Measurements from ENCODE around the gene SRPK2.

The SRPK2 gene

GRCh38 chr7:105189859-105190492 lies 198.7 kb downstream of the SRPK2 start:
- CTCF ChIA-PET, result no interaction called here
- no peaks in the 10 kb centered on the region for H3K9me3 ChIP-seq (ENCODE audit: control extremely low read depth in 1 of 5, control insufficient read depth in 4 of 5, insufficient read depth in 2 of 5, low read depth in 1 of 5, low read length in 4 of 5)
- over 99% methylated on average over 8 of the region's 8 CpGs for WGBS (ENCODE audit: insufficient coverage)
- no peaks in the 10 kb centered on the region for H3K4me1 ChIP-seq (ENCODE audit: control extremely low read depth in 1 of 4, control insufficient read depth in 4 of 4, insufficient read depth in 4 of 4, low read length in 3 of 4)
- H3K27ac ChIP-seq (ENCODE audit: insufficient read depth in 1 of 2, low read depth in 1 of 2, low read length in 2 of 2, poor library complexity in 1 of 2, severe bottlenecking in 2 of 2), result no peak overlapping the region
- H3K36me3 ChIP-seq (ENCODE audit: control insufficient read depth in 4 of 4, insufficient read depth in 4 of 4, low read length in 3 of 4), result peaks cover 0 to 4% (median 1%) of the 10 kb centered on the region in 4 experiments
- no peaks in the 10 kb centered on the region for H3K27me3 ChIP-seq (replicated peaks in 2 of 5; ENCODE audit: control insufficient read depth in 4 of 5, insufficient read depth in 5 of 5, low read length in 4 of 5)
- no peak for DNase-seq
- H3K4me3 ChIP-seq (ENCODE audit: control insufficient read depth in 1 of 7, extremely low read depth in 1 of 7, insufficient read depth in 4 of 7, low read depth in 2 of 7, low read length in 6 of 7), result no peak overlapping the region
- POLR2A ChIA-PET, result no interaction called here

- no peaks in the 10 kb centered on the region for H3K4me1 ChIP-seq (ENCODE audit: control extremely low read depth in 1 of 4, control insufficient read depth in 4 of 4, insufficient read depth in 4 of 4, low read length in 3 of 4)
- no peaks in the 10 kb centered on the region for H3K9me3 ChIP-seq (ENCODE audit: control extremely low read depth in 1 of 5, control insufficient read depth in 4 of 5, insufficient read depth in 2 of 5, low read depth in 1 of 5, low read length in 4 of 5)
- H3K27me3 ChIP-seq (replicated peaks in 2 of 5; ENCODE audit: control insufficient read depth in 4 of 5, insufficient read depth in 5 of 5, low read length in 4 of 5), result no peaks in the 10 kb centered on the region
- ChIA-PET CTCF (interaction anchor here (1.5 kb wide), 1 partner anchor 157 kb away, joined by 3 read pairs; no protein-coding TSS in a partner anchor), POLR2A (no interaction called here)
- DNase-seq, result no peak
- peaks cover 0 to 4% (median 0%) of the 10 kb centered on the region in 4 experiments for H3K36me3 ChIP-seq (ENCODE audit: control insufficient read depth in 4 of 4, insufficient read depth in 4 of 4, low read length in 3 of 4)
- H3K27ac ChIP-seq (ENCODE audit: insufficient read depth in 1 of 2, low read depth in 1 of 2, low read length in 2 of 2, poor library complexity in 1 of 2, severe bottlenecking in 2 of 2), result no peak overlapping the region
- H3K4me3 ChIP-seq (ENCODE audit: control insufficient read depth in 1 of 7, extremely low read depth in 1 of 7, insufficient read depth in 4 of 7, low read depth in 2 of 7, low read length in 6 of 7), result no peak overlapping the region
These were observed 200.5 kb downstream of the SRPK2 start for GRCh38 chr7:105188201-105188600.

DNA sequence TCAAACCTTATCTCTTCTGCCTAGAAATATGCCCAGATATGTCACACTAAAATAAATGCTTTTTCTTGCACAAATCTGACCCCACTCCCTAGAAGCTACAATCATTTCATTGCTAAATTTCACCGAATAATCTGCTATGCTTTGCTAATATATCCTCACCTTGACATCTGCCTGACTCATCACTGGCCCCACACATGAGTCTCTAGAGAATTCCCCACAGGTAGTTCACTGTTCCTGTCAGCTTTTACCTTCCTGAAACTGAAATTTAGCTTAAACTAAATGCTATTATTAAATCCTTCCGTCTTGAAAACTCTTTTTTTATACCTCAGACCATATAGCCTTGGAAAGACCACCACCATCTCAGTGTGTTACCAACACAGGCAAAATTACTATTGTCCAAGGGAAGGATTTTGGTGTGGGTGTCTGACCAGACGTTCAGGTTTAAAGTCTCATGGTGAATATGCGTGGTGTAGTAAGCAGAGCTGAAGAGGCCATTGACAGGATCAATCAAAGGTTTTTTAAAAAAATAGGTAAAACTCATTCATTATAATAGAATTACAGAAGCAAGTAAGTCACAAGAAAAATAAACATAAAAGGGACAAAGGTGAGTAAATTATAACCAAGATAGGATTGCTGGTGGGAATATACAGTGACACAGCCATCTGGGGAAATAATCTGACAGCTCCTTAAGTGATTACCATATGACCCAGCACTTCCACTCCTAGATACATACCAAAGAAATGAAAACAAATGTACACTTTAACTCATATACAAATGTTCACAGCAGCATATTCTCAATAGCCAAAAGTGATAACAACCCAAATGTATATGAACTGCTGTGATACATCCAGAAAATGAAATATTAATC lies 201.2 kb downstream of the SRPK2 start:
- Histone ChIP-seq H3K27me3 (replicated peaks in 2 of 5; ENCODE audit: control insufficient read depth in 4 of 5, insufficient read depth in 5 of 5, low read length in 4 of 5) (no peaks in the 10 kb centered on the region), H3K27ac (ENCODE audit: insufficient read depth in 1 of 2, low read depth in 1 of 2, low read length in 2 of 2, poor library complexity in 1 of 2, severe bottlenecking in 2 of 2) (no peak overlapping the region), H3K4me1 (ENCODE audit: control extremely low read depth in 1 of 4, control insufficient read depth in 4 of 4, insufficient read depth in 4 of 4, low read length in 3 of 4) (no peaks in the 10 kb centered on the region), H3K9me3 (ENCODE audit: control extremely low read depth in 1 of 5, control insufficient read depth in 4 of 5, insufficient read depth in 2 of 5, low read depth in 1 of 5, low read length in 4 of 5) (no peaks in the 10 kb centered on the region), H3K36me3 (ENCODE audit: control insufficient read depth in 4 of 4, insufficient read depth in 4 of 4, low read length in 3 of 4) (peaks cover 0 to 4% (median 0%) of the 10 kb centered on the region in 4 experiments), H3K4me3 (ENCODE audit: control insufficient read depth in 1 of 7, extremely low read depth in 1 of 7, insufficient read depth in 4 of 7, low read depth in 2 of 7, low read length in 6 of 7) (no peak overlapping the region)
- ChIA-PET POLR2A (no interaction called here), CTCF (interaction anchor here (1.5 kb wide), 1 partner anchor 158 kb away, joined by 3 read pairs; no protein-coding TSS in a partner anchor)
- WGBS (ENCODE audit: insufficient coverage), result 100% methylated on average over 2 of the region's 4 CpGs
- DNase-seq, result no peak

GRCh38 chr7:105185290-105186010 lies 203.3 kb downstream of the SRPK2 start:
- no peak overlapping the region for H3K27ac ChIP-seq (ENCODE audit: insufficient read depth in 1 of 2, low read depth in 1 of 2, low read length in 2 of 2, poor library complexity in 1 of 2, severe bottlenecking in 2 of 2)
- no CpG with 5 or more reads among the region's 2 CpGs for WGBS (ENCODE audit: insufficient coverage)
- H3K4me1 ChIP-seq (ENCODE audit: control extremely low read depth in 1 of 4, control insufficient read depth in 4 of 4, insufficient read depth in 4 of 4, low read length in 3 of 4), result no peaks in the 10 kb centered on the region
- DNase-seq, result no peak
- ChIA-PET CTCF (no interaction called here), POLR2A (no interaction called here)
- no peaks in the 10 kb centered on the region for H3K9me3 ChIP-seq (ENCODE audit: control extremely low read depth in 1 of 5, control insufficient read depth in 4 of 5, insufficient read depth in 2 of 5, low read depth in 1 of 5, low read length in 4 of 5)
- H3K4me3 ChIP-seq (ENCODE audit: control insufficient read depth in 1 of 7, extremely low read depth in 1 of 7, insufficient read depth in 4 of 7, low read depth in 2 of 7, low read length in 6 of 7), result no peak overlapping the region
- no peaks in the 10 kb centered on the region for H3K27me3 ChIP-seq (replicated peaks in 2 of 5; ENCODE audit: control insufficient read depth in 4 of 5, insufficient read depth in 5 of 5, low read length in 4 of 5)
- peaks cover 0 to 4% (median 0%) of the 10 kb centered on the region in 4 experiments for H3K36me3 ChIP-seq (ENCODE audit: control insufficient read depth in 4 of 4, insufficient read depth in 4 of 4, low read length in 3 of 4)

DNA sequence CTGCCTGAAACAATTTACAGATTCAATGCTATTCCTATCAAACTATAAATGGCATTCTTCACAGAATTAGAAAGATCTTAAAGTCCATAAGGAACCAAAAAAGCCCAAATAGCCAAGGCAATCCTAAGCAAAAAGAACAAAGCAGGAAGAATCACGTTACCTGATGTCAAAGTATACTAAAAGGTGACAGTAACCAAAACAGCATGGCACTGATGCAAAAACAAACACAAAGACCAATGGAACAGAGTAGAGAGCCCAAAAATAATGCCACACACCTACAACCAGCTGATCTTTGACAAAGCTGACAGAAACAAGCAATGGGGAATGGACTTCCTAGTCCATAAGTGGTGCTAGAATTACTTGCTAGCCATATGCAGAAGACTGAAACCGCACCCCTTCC lies 208.7 kb downstream of the SRPK2 start:
- peaks cover 0 to 4% (median 0%) of the 10 kb centered on the region in 5 experiments for H3K9me3 ChIP-seq (ENCODE audit: control extremely low read depth in 1 of 5, control insufficient read depth in 4 of 5, insufficient read depth in 2 of 5, low read depth in 1 of 5, low read length in 4 of 5)
- H3K4me3 ChIP-seq (ENCODE audit: control insufficient read depth in 1 of 7, extremely low read depth in 1 of 7, insufficient read depth in 4 of 7, low read depth in 2 of 7, low read length in 6 of 7), result no peak overlapping the region
- WGBS (ENCODE audit: insufficient coverage), result 100% methylated on average over 1 of the region's 2 CpGs
- POLR2A ChIA-PET, result no interaction called here
- no peaks in the 10 kb centered on the region for H3K4me1 ChIP-seq (ENCODE audit: control extremely low read depth in 1 of 4, control insufficient read depth in 4 of 4, insufficient read depth in 4 of 4, low read length in 3 of 4)
- peaks cover 0 to 2% (median 0%) of the 10 kb centered on the region in 4 experiments for H3K36me3 ChIP-seq (ENCODE audit: control insufficient read depth in 4 of 4, insufficient read depth in 4 of 4, low read length in 3 of 4)
- CTCF ChIA-PET, result no interaction called here
- H3K27ac ChIP-seq (ENCODE audit: insufficient read depth in 1 of 2, low read depth in 1 of 2, low read length in 2 of 2, poor library complexity in 1 of 2, severe bottlenecking in 2 of 2), result no peak overlapping the region
- H3K27me3 ChIP-seq (replicated peaks in 2 of 5; ENCODE audit: control insufficient read depth in 4 of 5, insufficient read depth in 5 of 5, low read length in 4 of 5), result no peaks in the 10 kb centered on the region
- DNase-seq, result no peak

DNA sequence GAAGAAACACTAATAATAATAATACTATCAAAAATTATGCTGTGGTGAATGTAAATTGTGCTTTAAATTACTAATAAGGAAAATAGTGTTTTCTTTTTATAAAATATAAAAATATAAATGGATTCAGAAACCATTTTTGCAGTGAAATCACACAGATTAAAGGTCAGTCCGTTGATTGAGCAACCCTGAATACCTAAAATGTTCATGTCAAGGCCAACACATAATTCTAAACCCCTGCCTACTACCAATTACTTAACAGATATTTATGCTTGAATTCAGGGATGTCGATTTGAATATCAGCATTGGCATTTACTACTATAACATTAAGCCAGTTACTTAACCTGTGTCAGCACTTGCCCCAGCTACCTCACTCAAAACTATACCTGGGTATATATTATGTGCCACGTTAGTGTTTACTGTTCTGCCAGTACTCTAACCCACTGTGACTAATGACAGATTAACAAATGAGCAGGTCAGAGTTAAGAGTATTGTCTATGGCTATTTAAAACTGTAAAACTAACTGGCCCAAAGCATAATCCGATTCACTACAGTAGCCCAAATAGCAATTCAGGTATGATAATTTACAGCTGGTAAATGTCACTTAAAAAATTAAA lies 209.7 kb downstream of the SRPK2 start:
- DNase-seq, result no peak
- H3K4me1 ChIP-seq (ENCODE audit: control extremely low read depth in 1 of 4, control insufficient read depth in 4 of 4, insufficient read depth in 4 of 4, low read length in 3 of 4), result no peaks in the 10 kb centered on the region
- H3K27me3 ChIP-seq (replicated peaks in 2 of 5; ENCODE audit: control insufficient read depth in 4 of 5, insufficient read depth in 5 of 5, low read length in 4 of 5), result no peaks in the 10 kb centered on the region
- 100% methylated on average over 2 of the region's 4 CpGs for WGBS (ENCODE audit: insufficient coverage)
- peaks cover 0 to 4% (median 0%) of the 10 kb centered on the region in 5 experiments for H3K9me3 ChIP-seq (ENCODE audit: control extremely low read depth in 1 of 5, control insufficient read depth in 4 of 5, insufficient read depth in 2 of 5, low read depth in 1 of 5, low read length in 4 of 5)
- CTCF ChIA-PET, result no interaction called here
- H3K27ac ChIP-seq (ENCODE audit: insufficient read depth in 1 of 2, low read depth in 1 of 2, low read length in 2 of 2, poor library complexity in 1 of 2, severe bottlenecking in 2 of 2), result no peak overlapping the region
- POLR2A ChIA-PET, result interaction anchor here (0.5 to 0.6 kb wide), 2 partner anchors 38 to 347 kb away, joined by 4 to 5 read pairs; no protein-coding TSS in a partner anchor
- H3K36me3 ChIP-seq (ENCODE audit: control insufficient read depth in 4 of 4, insufficient read depth in 4 of 4, low read length in 3 of 4), result peaks cover 0 to 2% (median 0%) of the 10 kb centered on the region in 4 experiments
- H3K4me3 ChIP-seq (ENCODE audit: control insufficient read depth in 1 of 7, extremely low read depth in 1 of 7, insufficient read depth in 4 of 7, low read depth in 2 of 7, low read length in 6 of 7), result no peak overlapping the region
